ENCODE data around the gene STK38L. TPM values are rescaled to one million over a fixed set of nuclear protein-coding genes. Genes with fewer than 3 reads are reported as not detected.
A peak's percentile ranks its signal among the peaks of the same experiment; 100 is the strongest.

STK38L gene
- total and polyA plus RNA-seq, 9 of the 15 experiments (the other 6 are each of a cell fraction or from before 2014, with no cell fraction given), result 2.6 to 10.7 (median 6.9) TPM

DNA sequence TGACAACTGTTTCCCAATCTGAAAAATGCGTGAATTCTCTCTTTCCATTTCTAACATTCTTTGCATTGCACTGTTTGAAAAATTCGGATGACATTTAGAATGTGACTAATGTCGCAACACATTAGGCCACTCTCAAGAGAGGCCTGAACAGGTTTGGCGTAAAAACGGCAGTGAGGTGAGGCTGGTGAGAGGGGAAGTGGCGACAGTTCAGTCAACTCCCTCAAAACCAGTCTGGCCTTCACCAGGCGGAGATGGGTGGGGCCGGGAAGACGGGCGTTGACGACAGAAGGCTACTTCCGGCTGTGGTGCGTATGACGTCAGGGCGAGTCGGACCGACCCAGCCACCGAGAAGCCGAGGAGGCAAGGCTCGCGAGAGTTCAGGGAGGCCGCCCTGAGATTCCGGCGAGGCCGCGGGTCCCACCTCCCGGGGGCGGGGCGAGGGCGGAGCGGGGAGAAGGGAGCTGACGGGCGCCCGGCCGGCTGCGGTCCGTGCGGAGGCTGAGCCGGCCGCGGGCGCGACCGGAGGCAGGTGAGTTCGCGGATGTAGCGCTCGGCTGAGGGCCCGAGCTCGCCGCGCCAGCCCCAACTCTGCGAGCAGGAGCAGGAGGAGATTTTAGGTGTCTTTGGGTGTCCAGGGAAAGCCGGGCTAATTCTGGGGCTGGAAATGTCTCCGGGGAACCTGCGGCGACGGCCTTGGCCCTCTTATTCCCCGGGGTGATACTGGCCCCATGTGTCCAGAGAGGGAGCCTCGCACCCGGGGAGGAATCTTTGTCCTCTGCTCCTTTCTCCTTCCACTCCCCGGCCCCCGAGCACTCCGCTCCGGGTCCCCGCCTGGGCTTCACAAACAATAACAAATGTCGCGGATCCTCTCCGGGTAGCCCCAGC lies at the start of gene STK38L (continued):
- TF ChIP-seq, protein P1, sequence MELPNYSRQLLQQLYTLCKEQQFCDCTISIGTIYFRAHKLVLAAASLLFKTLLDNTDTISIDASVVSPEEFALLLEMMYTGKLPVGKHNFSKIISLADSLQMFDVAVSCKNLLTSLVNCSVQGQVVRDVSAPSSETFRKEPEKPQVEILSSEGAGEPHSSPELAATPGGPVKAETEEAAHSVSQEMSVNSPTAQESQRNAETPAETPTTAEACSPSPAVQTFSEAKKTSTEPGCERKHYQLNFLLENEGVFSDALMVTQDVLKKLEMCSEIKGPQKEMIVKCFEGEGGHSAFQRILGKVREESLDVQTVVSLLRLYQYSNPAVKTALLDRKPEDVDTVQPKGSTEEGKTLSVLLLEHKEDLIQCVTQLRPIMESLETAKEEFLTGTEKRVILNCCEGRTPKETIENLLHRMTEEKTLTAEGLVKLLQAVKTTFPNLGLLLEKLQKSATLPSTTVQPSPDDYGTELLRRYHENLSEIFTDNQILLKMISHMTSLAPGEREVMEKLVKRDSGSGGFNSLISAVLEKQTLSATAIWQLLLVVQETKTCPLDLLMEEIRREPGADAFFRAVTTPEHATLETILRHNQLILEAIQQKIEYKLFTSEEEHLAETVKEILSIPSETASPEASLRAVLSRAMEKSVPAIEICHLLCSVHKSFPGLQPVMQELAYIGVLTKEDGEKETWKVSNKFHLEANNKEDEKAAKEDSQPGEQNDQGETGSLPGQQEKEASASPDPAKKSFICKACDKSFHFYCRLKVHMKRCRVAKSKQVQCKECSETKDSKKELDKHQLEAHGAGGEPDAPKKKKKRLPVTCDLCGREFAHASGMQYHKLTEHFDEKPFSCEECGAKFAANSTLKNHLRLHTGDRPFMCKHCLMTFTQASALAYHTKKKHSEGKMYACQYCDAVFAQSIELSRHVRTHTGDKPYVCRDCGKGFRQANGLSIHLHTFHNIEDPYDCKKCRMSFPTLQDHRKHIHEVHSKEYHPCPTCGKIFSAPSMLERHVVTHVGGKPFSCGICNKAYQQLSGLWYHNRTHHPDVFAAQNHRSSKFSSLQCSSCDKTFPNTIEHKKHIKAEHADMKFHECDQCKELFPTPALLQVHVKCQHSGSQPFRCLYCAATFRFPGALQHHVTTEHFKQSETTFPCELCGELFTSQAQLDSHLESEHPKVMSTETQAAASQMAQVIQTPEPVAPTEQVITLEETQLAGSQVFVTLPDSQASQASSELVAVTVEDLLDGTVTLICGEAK (IDR thresholded peaks at IDR 0.05), result peak; percentile 91
- TF ChIP-seq, protein P1 (CRISPR knock-in tag; IDR thresholded peaks at IDR 0.05), result no peak
- TF ChIP-seq NR2C2 (CRISPR knock-in tag; IDR thresholded peaks at IDR 0.05), result no peak
- 0 out of 2 replicates have a peak, but pooled peaks have one; percentile 24 for TF ChIP-seq NR2C2 (tag; IDR thresholded peaks at IDR 0.05)
- TF ChIP-seq NEUROD1 (IDR thresholded peaks at IDR 0.05; ENCODE audit: borderline replicate concordance, low read depth, low read length, partially characterized antibody), result peak; percentile 42
- TF ChIP-seq, protein P2, sequence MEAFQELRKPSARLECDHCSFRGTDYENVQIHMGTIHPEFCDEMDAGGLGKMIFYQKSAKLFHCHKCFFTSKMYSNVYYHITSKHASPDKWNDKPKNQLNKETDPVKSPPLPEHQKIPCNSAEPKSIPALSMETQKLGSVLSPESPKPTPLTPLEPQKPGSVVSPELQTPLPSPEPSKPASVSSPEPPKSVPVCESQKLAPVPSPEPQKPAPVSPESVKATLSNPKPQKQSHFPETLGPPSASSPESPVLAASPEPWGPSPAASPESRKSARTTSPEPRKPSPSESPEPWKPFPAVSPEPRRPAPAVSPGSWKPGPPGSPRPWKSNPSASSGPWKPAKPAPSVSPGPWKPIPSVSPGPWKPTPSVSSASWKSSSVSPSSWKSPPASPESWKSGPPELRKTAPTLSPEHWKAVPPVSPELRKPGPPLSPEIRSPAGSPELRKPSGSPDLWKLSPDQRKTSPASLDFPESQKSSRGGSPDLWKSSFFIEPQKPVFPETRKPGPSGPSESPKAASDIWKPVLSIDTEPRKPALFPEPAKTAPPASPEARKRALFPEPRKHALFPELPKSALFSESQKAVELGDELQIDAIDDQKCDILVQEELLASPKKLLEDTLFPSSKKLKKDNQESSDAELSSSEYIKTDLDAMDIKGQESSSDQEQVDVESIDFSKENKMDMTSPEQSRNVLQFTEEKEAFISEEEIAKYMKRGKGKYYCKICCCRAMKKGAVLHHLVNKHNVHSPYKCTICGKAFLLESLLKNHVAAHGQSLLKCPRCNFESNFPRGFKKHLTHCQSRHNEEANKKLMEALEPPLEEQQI (IDR thresholded peaks at IDR 0.05), result peak; percentile 98
- 0 out of 2 replicates have a peak, but pooled peaks have one; percentile 16 for TF ChIP-seq SMARCE1 (IDR thresholded peaks at IDR 0.05)
- TF ChIP-seq PTBP1 (IDR thresholded peaks at IDR 0.05; ENCODE audit: low read depth, low read length), result no peak
- peak; percentile 55; the same call in 1 of the 2 replicates for TF ChIP-seq ESRRA (IDR thresholded peaks at IDR 0.05; ENCODE audit: borderline replicate concordance, low read depth)
- no peak for TF ChIP-seq SMARCA5 (IDR thresholded peaks at IDR 0.05)
- peak; percentile 92 for TF ChIP-seq PHF8 (IDR thresholded peaks at IDR 0.05; ENCODE audit: borderline replicate concordance, low read length)
- TF ChIP-seq ETV1 (tag; conservative IDR thresholded peaks at IDR 0.05; ENCODE audit: low read depth), result peak; percentile 78
- peak; percentile 98 for TF ChIP-seq MTA3 (IDR thresholded peaks at IDR 0.05; ENCODE audit: borderline replicate concordance)
- peak; percentile 97 for TF ChIP-seq CREB1 (IDR thresholded peaks at IDR 0.05)
- peak; percentile 97 for TF ChIP-seq CREB1 (CRISPR knock-in tag; IDR thresholded peaks at IDR 0.05)
- peak; percentile 98 for TF ChIP-seq POLR2G (IDR thresholded peaks at IDR 0.05; ENCODE audit: low read depth, low read length)
- no peak for TF ChIP-seq CBFA2T2 (conservative IDR thresholded peaks at IDR 0.05)

All from K562 (cell line).